Measurements from ENCODE around the gene RBM20. TPM values are rescaled to one million over a fixed set of nuclear protein-coding genes. Genes with fewer than 3 reads are reported as not detected.
"Not testable (repeated sequence)": the region's sequence is repeated elsewhere in the genome, so short reads cannot be mapped to it uniquely, and the experiment has no call there.

The RBM20 gene
- polyA plus RNA-seq, 3 donors, result 2.6 to 5.1 (median 4.7) TPM

GRCh38 chr10:110758128-110758765 lies 114.1 kb downstream of the RBM20 start:
- no peak for DNase-seq (ENCODE audit: low read depth in 3 of 3, low spot score in 2 of 3)

- no peak for DNase-seq (ENCODE audit: low read depth in 3 of 3, low spot score in 2 of 3)
Measured at GRCh38 chr10:110758898-110759297, 114.8 kb downstream of the RBM20 start.

GRCh38 chr10:110759523-110759922 lies 115.4 kb downstream of the RBM20 start:
- no peak for DNase-seq (ENCODE audit: low read depth in 3 of 3, low spot score in 2 of 3)

GRCh38 chr10:110762109-110762848 lies 118.1 kb downstream of the RBM20 start:
- no peak for DNase-seq (ENCODE audit: low read depth in 3 of 3, low spot score in 2 of 3)

- no peak for DNase-seq (ENCODE audit: low read depth in 3 of 3, low spot score in 2 of 3)
Measured at GRCh38 chr10:110762849-110763211, 118.7 kb downstream of the RBM20 start.

- no peak for DNase-seq (ENCODE audit: low read depth in 3 of 3, low spot score in 2 of 3)
Measured at GRCh38 chr10:110764378-110764777, 120.2 kb downstream of the RBM20 start.

- no peak for DNase-seq (ENCODE audit: low read depth in 3 of 3, low spot score in 2 of 3)
Measured at GRCh38 chr10:110764793-110765512, 120.8 kb downstream of the RBM20 start.

GRCh38 chr10:110765513-110766319 lies 121.6 kb downstream of the RBM20 start:
- DNase-seq (ENCODE audit: low read depth in 3 of 3, low spot score in 2 of 3), result no peak

- DNase-seq (ENCODE audit: low read depth in 3 of 3, low spot score in 2 of 3), result not testable (repeated sequence)
Measured at GRCh38 chr10:110767601-110768000, 123.5 kb downstream of the RBM20 start.

- DNase-seq (ENCODE audit: low read depth in 3 of 3, low spot score in 2 of 3), result no peak
Measured at GRCh38 chr10:110770243-110770642, 126.1 kb downstream of the RBM20 start.

- DNase-seq (ENCODE audit: low read depth in 3 of 3, low spot score in 2 of 3), result no peak
Measured at GRCh38 chr10:110771486-110771885, 127.3 kb downstream of the RBM20 start.

- DNase-seq (ENCODE audit: low read depth in 3 of 3, low spot score in 2 of 3), result no peak
Measured at GRCh38 chr10:110771991-110772390, 127.9 kb downstream of the RBM20 start.

GRCh38 chr10:110772454-110773025 lies 128.4 kb downstream of the RBM20 start:
- no peak for DNase-seq (ENCODE audit: low read depth in 3 of 3, low spot score in 2 of 3)

GRCh38 chr10:110773693-110774068 lies 129.5 kb downstream of the RBM20 start:
- DNase-seq (ENCODE audit: low read depth in 3 of 3, low spot score in 2 of 3), result no peak

- no peak for DNase-seq (ENCODE audit: low read depth in 3 of 3, low spot score in 2 of 3)
Measured at GRCh38 chr10:110774069-110775019, 130.2 kb downstream of the RBM20 start.

- no peak for DNase-seq (ENCODE audit: low read depth in 3 of 3, low spot score in 2 of 3)
Measured at GRCh38 chr10:110775020-110775375, 130.9 kb downstream of the RBM20 start.

- no peak for DNase-seq (ENCODE audit: low read depth in 3 of 3, low spot score in 2 of 3)
Measured at GRCh38 chr10:110775406-110775805, 131.3 kb downstream of the RBM20 start.

- DNase-seq (ENCODE audit: low read depth in 3 of 3, low spot score in 2 of 3), result no peak
Measured at GRCh38 chr10:110777017-110777416, 132.9 kb downstream of the RBM20 start.

- DNase-seq (ENCODE audit: low read depth in 3 of 3, low spot score in 2 of 3), result no peak
Measured at GRCh38 chr10:110777661-110778060, 133.5 kb downstream of the RBM20 start.

- DNase-seq (ENCODE audit: low read depth in 3 of 3, low spot score in 2 of 3), result no peak
Measured at GRCh38 chr10:110778211-110778610, 134.1 kb downstream of the RBM20 start.
